A549 (cell line): Measurements from ENCODE around the gene ANKRD35.

Source experiments
- CHD4 ChIP-seq: fragments of 200-600 bp; sonication (generic); IDR thresholded peaks from 2 replicates; pipeline ENCODE4 v1.6.1; 2016; ENCODE audit warnings: antibody characterized with exemption, mild to moderate bottlenecking, borderline replicate concordance
- HDAC2 ChIP-seq: fragments of 200-600 bp; sonication (generic); IDR thresholded peaks from 2 replicates; pipeline ENCODE4 v1.6.1; 2016
- HOXA7 ChIP-seq: fragments of 250-450 bp; sonication (Bioruptor Pico); IDR thresholded peaks from 2 replicates; pipeline ENCODE4 v1.5.0; 2020; ENCODE audit warnings: mild to moderate bottlenecking, moderate library complexity
- POLR2A ChIP-seq: IDR thresholded peaks from 2 replicates; pipeline ENCODE4 v1.6.1; 2012; ENCODE audit warnings: mild to moderate bottlenecking, low read length
- SREBF2 ChIP-seq: fragments of 450-650 bp; IDR thresholded peaks from 2 replicates; pipeline ENCODE4 v1.6.1; 2014; ENCODE audit warnings: mild to moderate bottlenecking, moderate library complexity
- ZFP36 ChIP-seq: fragments of 450-650 bp; IDR thresholded peaks from 2 replicates; pipeline ENCODE4 v1.6.1; 2014; ENCODE audit warnings: borderline replicate concordance; ENCODE audit not compliant: partially characterized antibody
- TF ChIP-seq, protein P1 (sequence below): IDR thresholded peaks from 2 replicates; pipeline ENCODE4 v1.6.1; 2012
- TF ChIP-seq, protein P2 (sequence below): fragments of >200 bp; sonication (Bioruptor Twin); formaldehyde crosslinking; IDR thresholded peaks from 3 replicates; pipeline ENCODE4 v1.5.1; 2016
- TF ChIP-seq, protein P3 (sequence below): IDR thresholded peaks from 2 replicates; pipeline ENCODE4 v1.6.1; 2012
- TF ChIP-seq, protein P4 (sequence below): IDR thresholded peaks from 2 replicates; pipeline ENCODE4 v1.6.1; 2012; ENCODE audit warnings: low read depth, borderline replicate concordance
- TF ChIP-seq, protein P5 (sequence below): fragments of 450-650 bp; IDR thresholded peaks from 2 replicates; pipeline ENCODE4 v1.6.1; 2014; ENCODE audit warnings: antibody characterized with exemption
- TF ChIP-seq, protein P6 (sequence below): fragments of >200 bp; sonication (Bioruptor Twin); formaldehyde crosslinking; IDR thresholded peaks from 2 replicates; pipeline ENCODE4 v1.6.1; 2016

DNA sequence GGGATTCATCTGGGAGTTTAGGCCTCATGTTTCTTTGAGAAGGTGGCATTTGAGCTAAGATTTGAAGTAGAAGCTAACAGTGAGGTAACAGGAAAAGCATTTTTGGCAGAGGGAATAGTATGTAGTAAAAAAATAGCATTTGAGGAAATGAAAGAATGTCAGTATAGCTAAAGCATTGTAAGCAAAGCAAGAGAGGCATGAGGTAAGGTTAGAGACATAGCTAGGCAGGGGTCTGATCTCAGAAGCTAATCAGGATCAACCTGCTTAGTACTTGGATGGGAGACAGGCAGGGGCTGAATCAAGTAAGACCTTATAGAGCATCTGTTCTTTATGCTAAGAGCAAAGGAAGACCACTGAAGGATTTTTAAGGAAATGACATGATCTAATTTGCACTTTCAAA lies 57.7 kb downstream of the ANKRD35 start:
- TF ChIP-seq HOXA7 = no peak
- TF ChIP-seq HDAC2 = no peak
- TF ChIP-seq ZFP36 = no peak
- TF ChIP-seq, protein P1, sequence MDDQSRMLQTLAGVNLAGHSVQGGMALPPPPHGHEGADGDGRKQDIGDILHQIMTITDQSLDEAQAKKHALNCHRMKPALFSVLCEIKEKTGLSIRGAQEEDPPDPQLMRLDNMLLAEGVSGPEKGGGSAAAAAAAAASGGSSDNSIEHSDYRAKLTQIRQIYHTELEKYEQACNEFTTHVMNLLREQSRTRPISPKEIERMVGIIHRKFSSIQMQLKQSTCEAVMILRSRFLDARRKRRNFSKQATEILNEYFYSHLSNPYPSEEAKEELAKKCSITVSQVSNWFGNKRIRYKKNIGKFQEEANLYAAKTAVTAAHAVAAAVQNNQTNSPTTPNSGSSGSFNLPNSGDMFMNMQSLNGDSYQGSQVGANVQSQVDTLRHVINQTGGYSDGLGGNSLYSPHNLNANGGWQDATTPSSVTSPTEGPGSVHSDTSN = no peak
- no peak for TF ChIP-seq POLR2A
- TF ChIP-seq, protein P2, sequence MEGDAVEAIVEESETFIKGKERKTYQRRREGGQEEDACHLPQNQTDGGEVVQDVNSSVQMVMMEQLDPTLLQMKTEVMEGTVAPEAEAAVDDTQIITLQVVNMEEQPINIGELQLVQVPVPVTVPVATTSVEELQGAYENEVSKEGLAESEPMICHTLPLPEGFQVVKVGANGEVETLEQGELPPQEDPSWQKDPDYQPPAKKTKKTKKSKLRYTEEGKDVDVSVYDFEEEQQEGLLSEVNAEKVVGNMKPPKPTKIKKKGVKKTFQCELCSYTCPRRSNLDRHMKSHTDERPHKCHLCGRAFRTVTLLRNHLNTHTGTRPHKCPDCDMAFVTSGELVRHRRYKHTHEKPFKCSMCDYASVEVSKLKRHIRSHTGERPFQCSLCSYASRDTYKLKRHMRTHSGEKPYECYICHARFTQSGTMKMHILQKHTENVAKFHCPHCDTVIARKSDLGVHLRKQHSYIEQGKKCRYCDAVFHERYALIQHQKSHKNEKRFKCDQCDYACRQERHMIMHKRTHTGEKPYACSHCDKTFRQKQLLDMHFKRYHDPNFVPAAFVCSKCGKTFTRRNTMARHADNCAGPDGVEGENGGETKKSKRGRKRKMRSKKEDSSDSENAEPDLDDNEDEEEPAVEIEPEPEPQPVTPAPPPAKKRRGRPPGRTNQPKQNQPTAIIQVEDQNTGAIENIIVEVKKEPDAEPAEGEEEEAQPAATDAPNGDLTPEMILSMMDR = no peak
- TF ChIP-seq, protein P3, sequence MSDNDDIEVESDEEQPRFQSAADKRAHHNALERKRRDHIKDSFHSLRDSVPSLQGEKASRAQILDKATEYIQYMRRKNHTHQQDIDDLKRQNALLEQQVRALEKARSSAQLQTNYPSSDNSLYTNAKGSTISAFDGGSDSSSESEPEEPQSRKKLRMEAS = no peak
- TF ChIP-seq SREBF2 = no peak
- TF ChIP-seq, protein P4, sequence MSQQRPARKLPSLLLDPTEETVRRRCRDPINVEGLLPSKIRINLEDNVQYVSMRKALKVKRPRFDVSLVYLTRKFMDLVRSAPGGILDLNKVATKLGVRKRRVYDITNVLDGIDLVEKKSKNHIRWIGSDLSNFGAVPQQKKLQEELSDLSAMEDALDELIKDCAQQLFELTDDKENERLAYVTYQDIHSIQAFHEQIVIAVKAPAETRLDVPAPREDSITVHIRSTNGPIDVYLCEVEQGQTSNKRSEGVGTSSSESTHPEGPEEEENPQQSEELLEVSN = no peak
- TF ChIP-seq CHD4 = no peak
- TF ChIP-seq, protein P5, sequence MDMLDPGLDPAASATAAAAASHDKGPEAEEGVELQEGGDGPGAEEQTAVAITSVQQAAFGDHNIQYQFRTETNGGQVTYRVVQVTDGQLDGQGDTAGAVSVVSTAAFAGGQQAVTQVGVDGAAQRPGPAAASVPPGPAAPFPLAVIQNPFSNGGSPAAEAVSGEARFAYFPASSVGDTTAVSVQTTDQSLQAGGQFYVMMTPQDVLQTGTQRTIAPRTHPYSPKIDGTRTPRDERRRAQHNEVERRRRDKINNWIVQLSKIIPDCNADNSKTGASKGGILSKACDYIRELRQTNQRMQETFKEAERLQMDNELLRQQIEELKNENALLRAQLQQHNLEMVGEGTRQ = no peak
- TF ChIP-seq, protein P6, sequence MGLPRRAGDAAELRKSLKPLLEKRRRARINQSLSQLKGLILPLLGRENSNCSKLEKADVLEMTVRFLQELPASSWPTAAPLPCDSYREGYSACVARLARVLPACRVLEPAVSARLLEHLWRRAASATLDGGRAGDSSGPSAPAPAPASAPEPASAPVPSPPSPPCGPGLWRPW = no peak
